Suprapubic skin (tissue), 4 donors: ENCODE results near the gene CACNB4. TPM values are rescaled to one million over a fixed set of nuclear protein-coding genes. Genes with fewer than 3 reads are reported as not detected.

Source experiments
- DNase-seq, 2 donors: peaks; one replicate each; pipeline ENCODE4 v3.0.0-alpha.2; 2019; ENCODE audit warnings: low spot score in 2 of 2
- H3K27ac ChIP-seq: fragments of 200-600 bp; sonication (generic); one replicate; pipeline ENCODE4 v1.5.1; 2019
- H3K27me3 ChIP-seq: fragments of 200-600 bp; sonication (generic); one replicate; pipeline ENCODE4 v1.5.1; 2019
- H3K36me3 ChIP-seq: fragments of 200-600 bp; sonication (generic); one replicate; pipeline ENCODE4 v1.5.1; 2019
- H3K4me1 ChIP-seq: fragments of 200-600 bp; sonication (generic); one replicate; pipeline ENCODE4 v1.5.1; 2019
- H3K4me3 ChIP-seq: fragments of 200-600 bp; sonication (generic); one replicate; pipeline ENCODE4 v1.5.1; 2019; ENCODE audit warnings: mild to moderate bottlenecking
- H3K9me3 ChIP-seq: fragments of 200-600 bp; sonication (generic); one replicate; pipeline ENCODE4 v1.5.1; 2019
- EP300 ChIP-seq: sonication (generic); formaldehyde crosslinking; IDR thresholded peaks from one replicate; pipeline ENCODE4 v1.6.1; 2017; ENCODE audit warnings: antibody characterized with exemption
- POLR2A ChIP-seq, 2 donors: fragments of 450-650 bp; IDR thresholded peaks; one replicate each; pipeline ENCODE4 v1.6.1; 2017; ENCODE audit warnings: antibody characterized with exemption in 2 of 2, mild to moderate bottlenecking in 2 of 2, moderate library complexity in 2 of 2
- POLR2AphosphoS5 ChIP-seq, 3 donors: sonication (generic); formaldehyde crosslinking; IDR thresholded peaks; one replicate each; pipeline ENCODE4 v1.6.1; 2017; ENCODE audit warnings: antibody characterized with exemption in 3 of 3
- WGBS: methylation state at CpG from one replicate; pipeline ENCODE4 v1.1.5; 2018; 5-methylcytosine and 5-hydroxymethylcytosine counted together
- total RNA-seq, 4 donors: library from RNA; depleted of rRNA; stranded (reverse); fragments of >200 nt; gene quantifications; one replicate each; pipeline ENCODE4 v1.1.0, GENCODE V29; 2016
- TF ChIP-seq, protein P1 (sequence below), 2 donors: fragments of 200-600 bp in 1 of 2; fragments of 450-650 bp in 1 of 2; sonication (generic) in 1 of 2; IDR thresholded peaks; one replicate each; pipeline ENCODE4 v1.5.1; 2016 to 2019; ENCODE audit warnings: antibody characterized with exemption in 2 of 2, mild to moderate bottlenecking in 1 of 2, moderate library complexity in 1 of 2

The CACNB4 gene
- total RNA-seq, 4 donors from 2014 or later: 7.6 to 14.5 (median 10.7) TPM

DNA sequence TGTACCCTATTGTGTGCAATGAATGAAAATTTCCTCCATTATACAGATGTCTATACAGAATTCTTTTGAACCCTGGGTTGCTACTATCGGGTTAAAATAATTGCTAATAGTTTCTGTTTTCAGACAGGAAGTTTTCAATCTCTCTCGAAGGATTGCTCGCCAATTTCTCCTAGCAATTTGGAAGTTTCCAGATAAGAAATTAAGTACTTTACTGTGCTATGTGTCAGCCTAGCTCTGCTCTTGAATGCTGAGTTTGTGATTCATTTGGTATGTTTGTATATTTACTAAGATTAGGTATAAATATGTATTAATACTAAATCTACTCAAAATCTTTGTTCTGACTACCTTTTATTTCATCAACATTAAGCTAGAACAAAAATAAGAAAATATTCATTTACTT is 196.0 kb downstream of the CACNB4 start:
- H3K9me3 ChIP-seq: no peaks in the 10 kb centered on the region
- H3K4me1 ChIP-seq: peaks cover under 1% of the 10 kb centered on the region
- H3K4me3 ChIP-seq: no peak overlapping the region
- H3K27ac ChIP-seq: no peak overlapping the region
- H3K27me3 ChIP-seq: no peaks in the 10 kb centered on the region
- no peak for DNase-seq
- H3K36me3 ChIP-seq: no peaks in the 10 kb centered on the region
- WGBS: 68% methylated on average over 3 of the region's 3 CpGs
- no peak for TF ChIP-seq POLR2AphosphoS5 (IDR thresholded peaks at IDR 0.05)
- TF ChIP-seq EP300: no peak
- TF ChIP-seq POLR2A (IDR thresholded peaks at IDR 0.05): no peak
- TF ChIP-seq, protein P1, sequence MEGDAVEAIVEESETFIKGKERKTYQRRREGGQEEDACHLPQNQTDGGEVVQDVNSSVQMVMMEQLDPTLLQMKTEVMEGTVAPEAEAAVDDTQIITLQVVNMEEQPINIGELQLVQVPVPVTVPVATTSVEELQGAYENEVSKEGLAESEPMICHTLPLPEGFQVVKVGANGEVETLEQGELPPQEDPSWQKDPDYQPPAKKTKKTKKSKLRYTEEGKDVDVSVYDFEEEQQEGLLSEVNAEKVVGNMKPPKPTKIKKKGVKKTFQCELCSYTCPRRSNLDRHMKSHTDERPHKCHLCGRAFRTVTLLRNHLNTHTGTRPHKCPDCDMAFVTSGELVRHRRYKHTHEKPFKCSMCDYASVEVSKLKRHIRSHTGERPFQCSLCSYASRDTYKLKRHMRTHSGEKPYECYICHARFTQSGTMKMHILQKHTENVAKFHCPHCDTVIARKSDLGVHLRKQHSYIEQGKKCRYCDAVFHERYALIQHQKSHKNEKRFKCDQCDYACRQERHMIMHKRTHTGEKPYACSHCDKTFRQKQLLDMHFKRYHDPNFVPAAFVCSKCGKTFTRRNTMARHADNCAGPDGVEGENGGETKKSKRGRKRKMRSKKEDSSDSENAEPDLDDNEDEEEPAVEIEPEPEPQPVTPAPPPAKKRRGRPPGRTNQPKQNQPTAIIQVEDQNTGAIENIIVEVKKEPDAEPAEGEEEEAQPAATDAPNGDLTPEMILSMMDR (IDR thresholded peaks at IDR 0.05): no peak

DNA sequence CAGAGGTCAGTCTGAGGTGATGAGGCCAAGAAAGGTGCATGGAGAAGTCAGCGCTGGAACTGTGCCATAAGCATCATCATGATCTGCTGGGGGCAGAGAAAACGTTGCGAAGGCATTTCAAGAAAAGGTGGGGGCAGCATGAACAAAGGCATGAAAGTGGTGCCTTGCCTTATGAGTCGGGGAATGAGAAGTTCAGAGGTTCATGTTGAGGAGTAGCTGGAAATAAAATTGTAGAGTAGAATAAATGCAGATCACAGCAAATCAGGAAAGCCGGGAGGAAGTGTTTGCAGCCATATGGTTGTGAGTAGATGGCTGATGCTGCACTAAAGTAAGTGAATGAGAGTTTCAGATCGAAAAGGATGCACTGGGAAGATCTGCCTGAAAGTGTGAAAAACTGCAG is 198.5 kb downstream of the CACNB4 start:
- WGBS: 72% methylated on average over 6 of the region's 6 CpGs
- no peak for DNase-seq
- Histone ChIP-seq H3K9me3 (no peaks in the 10 kb centered on the region), H3K27ac (no peak overlapping the region), H3K27me3 (no peaks in the 10 kb centered on the region), H3K4me3 (no peak overlapping the region), H3K36me3 (no peaks in the 10 kb centered on the region), H3K4me1 (no peaks in the 10 kb centered on the region)
- no peak for TF ChIP-seq POLR2AphosphoS5 (IDR thresholded peaks at IDR 0.05)
- TF ChIP-seq EP300: no peak
- TF ChIP-seq, protein P1 (IDR thresholded peaks at IDR 0.05): no peak
- TF ChIP-seq POLR2A (IDR thresholded peaks at IDR 0.05): no peak

DNA sequence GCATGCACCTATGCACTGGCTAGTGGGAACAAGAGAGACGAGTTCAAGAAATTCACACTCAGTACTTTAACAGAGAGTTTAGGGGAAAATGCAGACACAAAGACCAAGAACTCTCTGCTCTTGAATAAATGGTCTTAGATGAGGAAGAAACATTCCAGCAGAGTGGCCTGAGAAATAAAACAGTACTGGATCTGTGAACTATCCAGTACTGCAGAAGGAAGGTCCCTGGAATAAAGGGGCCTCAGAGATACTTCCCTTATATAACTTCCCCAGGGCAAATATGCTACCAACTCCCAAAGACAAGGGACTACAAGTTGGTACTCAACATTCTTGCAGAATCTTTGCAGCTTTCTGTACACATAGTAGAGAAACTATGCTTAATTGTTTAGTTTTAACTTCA is 199.7 kb downstream of the CACNB4 start:
- no peaks in the 10 kb centered on the region for H3K9me3 ChIP-seq
- no peak for TF ChIP-seq POLR2AphosphoS5 (IDR thresholded peaks at IDR 0.05)
- no peak for TF ChIP-seq POLR2A (IDR thresholded peaks at IDR 0.05)
- WGBS: 94% methylated on average over 1 of the region's 1 CpG
- H3K4me1 ChIP-seq: no peaks in the 10 kb centered on the region
- no peaks in the 10 kb centered on the region for H3K36me3 ChIP-seq
- no peak overlapping the region for H3K27ac ChIP-seq
- H3K4me3 ChIP-seq: no peak overlapping the region
- no peaks in the 10 kb centered on the region for H3K27me3 ChIP-seq
- DNase-seq: no peak

DNA sequence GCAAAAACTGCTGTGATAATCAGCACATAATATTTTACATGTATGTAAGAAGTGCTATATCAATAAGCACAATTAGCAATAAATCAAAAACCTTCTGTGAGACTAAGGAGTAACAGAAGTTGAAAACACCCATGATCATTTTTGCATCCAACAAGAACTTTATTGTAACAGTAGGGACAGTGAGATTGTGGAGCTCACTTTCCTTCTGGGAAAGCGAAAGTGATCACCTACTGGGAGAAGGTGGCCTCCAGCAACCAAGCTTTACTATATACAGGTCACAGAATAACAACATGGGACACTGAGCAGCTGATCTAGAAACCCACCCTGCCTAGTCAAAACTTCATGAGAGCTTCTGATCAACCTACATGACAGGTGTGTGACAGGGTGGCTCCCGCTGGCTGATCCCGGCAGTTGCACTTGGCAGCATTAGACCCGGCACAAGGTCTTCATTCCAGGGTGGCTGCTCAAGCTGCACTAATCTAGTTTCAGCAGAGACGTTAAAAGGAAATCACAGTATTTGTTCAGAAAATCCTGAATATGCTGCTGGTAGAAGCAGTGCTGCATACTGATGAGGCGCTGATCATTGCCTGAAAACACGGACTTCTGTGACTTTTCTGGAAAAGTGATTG is 207.2 kb downstream of the CACNB4 start:
- Histone ChIP-seq H3K4me3 (peak overlapping the region; percentile 14), H3K27ac (no peak overlapping the region), H3K9me3 (no peaks in the 10 kb centered on the region), H3K36me3 (no peaks in the 10 kb centered on the region), H3K27me3 (no peaks in the 10 kb centered on the region), H3K4me1 (no peaks in the 10 kb centered on the region)
- TF ChIP-seq, protein P1 (IDR thresholded peaks at IDR 0.05): no peak
- TF ChIP-seq EP300 (no peak), POLR2AphosphoS5 (IDR thresholded peaks at IDR 0.05) (no peak), POLR2A (IDR thresholded peaks at IDR 0.05) (no peak)
- no peak for DNase-seq
- WGBS: 44% methylated on average over 7 of the region's 7 CpGs

DNA sequence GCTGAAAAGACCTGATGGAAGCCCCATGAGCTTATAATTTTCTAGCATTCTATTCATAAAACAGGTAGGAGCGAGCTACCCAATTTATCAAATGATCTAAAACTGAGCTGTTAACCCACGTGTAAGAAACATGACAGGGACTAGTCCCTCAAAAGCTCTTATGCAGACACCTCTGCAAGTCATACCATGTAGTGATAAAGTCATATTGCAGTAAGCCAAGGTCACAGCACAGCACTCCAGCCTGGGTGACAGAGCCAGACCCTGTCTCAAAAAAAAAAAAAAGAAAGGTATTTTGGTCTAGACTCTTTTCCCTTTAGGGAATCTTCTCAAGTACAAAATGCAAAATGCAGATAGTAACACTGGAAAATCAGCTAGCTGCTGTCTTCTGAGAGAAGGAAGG is 211.7 kb downstream of the CACNB4 start:
- no peaks in the 10 kb centered on the region for H3K27me3 ChIP-seq
- 70% methylated on average over 2 of the region's 2 CpGs for WGBS
- H3K27ac ChIP-seq: no peak overlapping the region

More for the DNA sequence above, 211.7 kb downstream of the CACNB4 start:
- Histone ChIP-seq H3K4me3 (no peak overlapping the region), H3K4me1 (no peaks in the 10 kb centered on the region), H3K9me3 (no peaks in the 10 kb centered on the region), H3K36me3 (peaks cover 3% of the 10 kb centered on the region)
- TF ChIP-seq EP300 (no peak), POLR2A (IDR thresholded peaks at IDR 0.05) (no peak), POLR2AphosphoS5 (IDR thresholded peaks at IDR 0.05) (no peak)
- TF ChIP-seq, protein P1 (IDR thresholded peaks at IDR 0.05): no peak
- no peak for DNase-seq
